Kidney (tissue), 14 donors: ENCODE data around the gene PTPN9. TPM values are rescaled to one million over a fixed set of nuclear protein-coding genes. Genes with fewer than 3 reads are reported as not detected.
A peak's percentile ranks its signal among the peaks of the same experiment; 100 is the strongest.
"Not testable (repeated sequence)": the region's sequence is repeated elsewhere in the genome, so short reads cannot be mapped to it uniquely, and the experiment has no call there.

Source experiments
- DNase-seq, 5 donors: peaks; one replicate each; pipeline ENCODE4 v3.0.0-alpha.2; 2013 to 2020
- FAIRE-seq: peaks from 2 replicates; lab custom pipeline; 2012; peaks lifted over from hg19 to GRCh38; lab: Jason Lieb, UNC
- H3K27ac ChIP-seq, 2 donors: one replicate each; pipeline ENCODE4 v1.7.0; 2013; ENCODE audit warnings: low read depth in 2 of 2, low read length in 2 of 2, inconsistent platforms in 1 of 2
- H3K27me3 ChIP-seq: one replicate; pipeline ENCODE4 v1.7.1; 2013; ENCODE audit warnings: low read length, inconsistent platforms; ENCODE audit not compliant: control insufficient read depth, insufficient read depth
- H3K36me3 ChIP-seq, 3 donors: one replicate each; pipeline versions ENCODE4 v1.7.0 to v1.7.1; 2013; ENCODE audit warnings: low read length in 3 of 3, control low read depth in 1 of 3, inconsistent platforms in 1 of 3; ENCODE audit not compliant: insufficient read depth in 3 of 3, control insufficient read depth in 2 of 3
- H3K4me1 ChIP-seq, 3 donors: one replicate each; pipeline versions ENCODE4 v1.7.0 to v1.7.1; 2013; ENCODE audit warnings: low read length in 3 of 3, inconsistent platforms in 1 of 3, low read depth in 1 of 3; ENCODE audit not compliant: control insufficient read depth in 2 of 3, insufficient read depth in 2 of 3
- H3K4me3 ChIP-seq, 3 donors: one replicate each; pipeline versions ENCODE4 v1.7.0 to v1.8.1; 2013; ENCODE audit warnings: low read length in 3 of 3, control low read depth in 1 of 3, inconsistent platforms in 1 of 3
- H3K9ac ChIP-seq, 3 donors: one replicate each; pipeline versions ENCODE4 v1.7.0 to v1.7.1; 2013; ENCODE audit warnings: low read length in 3 of 3, control low read depth in 1 of 3, inconsistent platforms in 1 of 3
- H3K9me3 ChIP-seq, 3 donors: one replicate each; pipeline versions ENCODE4 v1.7.0 to v1.7.1; 2013; ENCODE audit warnings: low read length in 3 of 3, control low read depth in 1 of 3, inconsistent platforms in 1 of 3; ENCODE audit not compliant: control insufficient read depth in 2 of 3, insufficient read depth in 1 of 3
- intact Hi-C: fragments of 100-400 bp; cut with DNase I; formaldehyde crosslinking; loops from one replicate; pipeline ENCODE4 v1.11.1; 2022
- polyA plus RNA-seq: library from polyadenylated mRNA; stranded (reverse); fragments of 350-450 nt; fragmentation: Illumina TruSeq; extraction: RNeasy Lipid Tissue Mini Kit (QIAGEN cat#74804); gene quantifications from one replicate; pipeline ENCODE4 v1.2.3, GENCODE V29; 2014; ENCODE audit warnings: low read depth, low replicate concordance; ENCODE audit not compliant: insufficient read depth
- total RNA-seq: library from RNA; stranded (reverse); fragmentation: NEBNext Ultra II Directional; extraction: Animal tissue kit (Norgen Biotek cat#: 25700); gene quantifications from one replicate; pipeline ENCODE4 v1.2.1, GENCODE V29; 2021
- TF ChIP-seq, protein P1 (sequence below): IDR thresholded peaks from 3 replicates; pipeline ENCODE4 v1.5.1; 2012; ENCODE audit warnings: mild to moderate bottlenecking, moderate library complexity, borderline replicate concordance; ENCODE audit not compliant: insufficient read depth; ENCODE audit errors: extremely low read depth
- donor health status: control.
- donor health status: control.
- donor health status: control.
- donor health status: control.
- donor health status: control.
- donor health status: DM: yes; HTN: yes; CAD: no.
- donor health status: Normal renal cell carcinoma (clear cell type).

The PTPN9 gene
- total and polyA plus RNA-seq, 2 donors from 2014 or later = 15.3 to 52.5 TPM

GRCh38 chr15:75583701-75584100 is 4.6 kb upstream of the PTPN9 start:
- FAIRE-seq = no peak

DNA sequence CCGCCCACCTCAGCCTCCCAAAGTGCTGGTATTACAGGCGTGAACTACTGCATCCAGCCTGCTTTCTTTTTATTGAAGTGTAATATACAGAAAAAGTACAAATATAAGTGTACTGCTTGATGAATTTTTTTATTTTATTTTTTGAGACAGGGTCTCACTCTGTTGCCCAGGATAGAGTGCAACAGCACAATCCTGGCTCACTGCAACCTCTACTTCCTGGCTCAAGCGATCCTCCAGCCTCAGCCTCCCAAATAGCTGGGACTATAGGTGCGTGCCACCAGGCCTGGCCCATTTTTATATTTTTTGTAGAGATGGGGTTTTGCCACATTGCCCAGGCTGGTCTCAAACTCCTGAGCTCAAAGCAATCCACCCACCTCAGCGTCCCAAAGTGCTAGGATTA is 3.8 kb upstream of the PTPN9 start:
- H3K9ac ChIP-seq, H3K27me3 ChIP-seq, FAIRE-seq, H3K36me3 ChIP-seq, H3K4me3 ChIP-seq, H3K9me3 ChIP-seq, intact Hi-C loops, H3K4me1 ChIP-seq, DNase-seq, H3K27ac ChIP-seq: not testable (repeated sequence)

More at GRCh38 chr15:75583701-75584100, 4.6 kb upstream of the PTPN9 start:
- TF ChIP-seq, protein P1, sequence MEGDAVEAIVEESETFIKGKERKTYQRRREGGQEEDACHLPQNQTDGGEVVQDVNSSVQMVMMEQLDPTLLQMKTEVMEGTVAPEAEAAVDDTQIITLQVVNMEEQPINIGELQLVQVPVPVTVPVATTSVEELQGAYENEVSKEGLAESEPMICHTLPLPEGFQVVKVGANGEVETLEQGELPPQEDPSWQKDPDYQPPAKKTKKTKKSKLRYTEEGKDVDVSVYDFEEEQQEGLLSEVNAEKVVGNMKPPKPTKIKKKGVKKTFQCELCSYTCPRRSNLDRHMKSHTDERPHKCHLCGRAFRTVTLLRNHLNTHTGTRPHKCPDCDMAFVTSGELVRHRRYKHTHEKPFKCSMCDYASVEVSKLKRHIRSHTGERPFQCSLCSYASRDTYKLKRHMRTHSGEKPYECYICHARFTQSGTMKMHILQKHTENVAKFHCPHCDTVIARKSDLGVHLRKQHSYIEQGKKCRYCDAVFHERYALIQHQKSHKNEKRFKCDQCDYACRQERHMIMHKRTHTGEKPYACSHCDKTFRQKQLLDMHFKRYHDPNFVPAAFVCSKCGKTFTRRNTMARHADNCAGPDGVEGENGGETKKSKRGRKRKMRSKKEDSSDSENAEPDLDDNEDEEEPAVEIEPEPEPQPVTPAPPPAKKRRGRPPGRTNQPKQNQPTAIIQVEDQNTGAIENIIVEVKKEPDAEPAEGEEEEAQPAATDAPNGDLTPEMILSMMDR = no peak
- Histone ChIP-seq H3K4me1 (peaks cover 0 to 4% (median 0%) of the 10 kb centered on the region in 3 donors), H3K36me3 (no peaks in the 10 kb centered on the region), H3K9me3 (no peaks in the 10 kb centered on the region), H3K4me3 (no peak overlapping the region), H3K27me3 (no peaks in the 10 kb centered on the region), H3K9ac (no peak overlapping the region), H3K27ac (no peak overlapping the region)
- no peak for DNase-seq
- intact Hi-C loops = no loop called here

GRCh38 chr15:75578173-75578947 is 755 bp downstream of the PTPN9 start:
- no peaks in the 10 kb centered on the region for H3K36me3 ChIP-seq
- TF ChIP-seq, protein P1 = no peak
- FAIRE-seq = no peak
- intact Hi-C loops = no loop called here
- peak in 4 of 5 donors; percentile 13 to 66 (median 35) for DNase-seq
- no peaks in the 10 kb centered on the region for H3K9me3 ChIP-seq
- peak overlapping the region; percentile 72 to 80 (median 77) for H3K4me3 ChIP-seq
- peak overlapping the region; percentile 71 to 84 for H3K27ac ChIP-seq
- peaks cover 0 to 4% (median 4%) of the 10 kb centered on the region in 3 donors for H3K4me1 ChIP-seq
- no peaks in the 10 kb centered on the region for H3K27me3 ChIP-seq
- H3K9ac ChIP-seq = peak overlapping the region; percentile 55 to 93 (median 77)

DNA sequence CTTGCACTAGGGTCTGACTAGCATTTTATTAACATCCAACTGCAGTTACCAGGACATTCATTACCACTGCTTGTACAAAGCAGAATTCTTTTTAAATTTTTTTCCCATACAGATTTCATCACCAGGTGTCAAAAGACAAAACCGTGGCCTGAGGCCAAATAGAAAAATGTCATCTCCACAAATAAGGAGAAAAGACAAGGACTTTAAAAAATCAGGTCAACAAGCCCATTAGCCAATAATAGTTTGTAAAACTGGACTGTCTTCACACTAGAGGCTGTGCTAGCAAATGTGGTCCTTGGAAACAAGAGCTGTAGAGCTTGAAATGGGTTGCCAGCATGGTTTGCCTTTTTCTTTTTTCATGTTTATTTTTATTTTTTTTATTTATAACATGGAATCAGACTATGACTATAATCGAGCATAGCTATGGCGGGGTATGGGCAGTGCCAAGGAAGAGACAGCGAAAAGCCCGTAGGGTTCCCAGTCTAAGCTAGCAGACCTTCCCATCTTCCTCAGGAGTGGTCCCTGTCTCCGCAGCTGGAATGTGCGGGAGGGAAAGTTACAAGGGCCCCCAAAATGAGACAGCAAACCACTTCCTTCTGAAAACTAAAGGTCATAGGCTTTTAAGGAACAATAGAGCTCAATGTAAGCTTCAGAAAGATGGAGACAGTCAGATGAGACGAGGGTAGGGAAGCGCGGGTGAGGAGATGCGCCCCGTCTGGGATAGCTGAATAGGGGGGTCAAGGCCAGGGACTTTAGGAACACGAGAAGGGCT is 1.5 kb downstream of the PTPN9 start:
- Histone ChIP-seq H3K9me3 (no peaks in the 10 kb centered on the region), H3K36me3 (no peaks in the 10 kb centered on the region), H3K9ac (peak overlapping the region; percentile 55 to 93 (median 65)), H3K27me3 (no peaks in the 10 kb centered on the region), H3K27ac (no peak overlapping the region), H3K4me1 (peaks cover 0 to 7% (median 4%) of the 10 kb centered on the region in 3 donors), H3K4me3 (peak overlapping the region; percentile 72 to 80 (median 73))
- TF ChIP-seq, protein P1 = no peak
- FAIRE-seq (no peak), DNase-seq (peak in 2 of 5 donors; percentile 23 to 29)
- intact Hi-C loops = no loop called here
